Neural cell (in vitro differentiated cells): ENCODE results near the gene ZNF621. TPM values are rescaled to one million over a fixed set of nuclear protein-coding genes. Genes with fewer than 3 reads are reported as not detected.

ENCODE experiments used
- H2AFZ ChIP-seq: fragments of 200-600, 300-800 bp; sonication (generic), shearing (Covaris generic); 2 replicates; pipeline ENCODE4 v1.6.0; 2014; ENCODE audit warnings: low read depth, mild to moderate bottlenecking, antibody characterized with exemption, low read length, moderate library complexity
- H3F3A ChIP-seq: fragments of 200-600 bp; shearing (Covaris generic); 2 replicates; pipeline ENCODE4 v1.6.1; 2016; ENCODE audit warnings: mild to moderate bottlenecking, moderate library complexity, mixed read lengths, antibody characterized with exemption, low read length; ENCODE audit not compliant: insufficient read depth, poor library complexity, severe bottlenecking
- H3K27ac ChIP-seq: fragments of 200-600, 300-800 bp; sonication (generic), shearing (Covaris generic); 2 replicates; pipeline ENCODE4 v1.5.1; 2014; ENCODE audit warnings: mild to moderate bottlenecking, low read length, moderate library complexity
- H3K27me3 ChIP-seq: fragments of 300-800, 200-600 bp; sonication (generic), shearing (Covaris generic); 2 replicates; pipeline ENCODE4 v1.6.0; 2014; ENCODE audit warnings: mild to moderate bottlenecking, low read depth, low read length, moderate library complexity; ENCODE audit not compliant: insufficient read depth
- H3K36me3 ChIP-seq: fragments of 300-800, 200-600 bp; sonication (generic), shearing (Covaris generic); 2 replicates; pipeline ENCODE4 v1.5.1; 2014; ENCODE audit warnings: mild to moderate bottlenecking, antibody characterized with exemption, low read length, moderate library complexity; ENCODE audit not compliant: insufficient read depth
- H3K4me2 ChIP-seq: fragments of 300-800, 200-600 bp; sonication (generic), shearing (Covaris generic); 2 replicates; pipeline ENCODE4 v1.6.0; 2014; ENCODE audit warnings: mild to moderate bottlenecking, low read length
- H3K4me3 ChIP-seq: fragments of 300-800, 200-600 bp; sonication (generic), shearing (Covaris generic); 2 replicates; pipeline ENCODE4 v1.5.1; 2014; ENCODE audit warnings: mild to moderate bottlenecking, low read length, moderate library complexity
- H3K79me2 ChIP-seq: fragments of 200-600 bp; shearing (Covaris generic); replicated peaks from 2 replicates; pipeline ENCODE4 v1.6.0; 2014; ENCODE audit warnings: mild to moderate bottlenecking, low read length, moderate library complexity; ENCODE audit not compliant: insufficient read depth
- H3K9ac ChIP-seq: fragments of 300-800, 200-600 bp; sonication (generic), shearing (Covaris generic); 2 replicates; pipeline ENCODE4 v1.6.1; 2016; ENCODE audit warnings: mild to moderate bottlenecking, low read length, mixed read lengths
- H3K9me2 ChIP-seq: fragments of 200-600 bp; shearing (Covaris generic); 2 replicates; pipeline ENCODE4 v1.6.1; 2016; ENCODE audit warnings: mild to moderate bottlenecking, low read length, mixed read lengths; ENCODE audit not compliant: insufficient read depth
- H3K9me3 ChIP-seq: fragments of 200-600, 300-800 bp; sonication (generic), shearing (Covaris generic); 2 replicates; pipeline ENCODE4 v1.6.1; 2016; ENCODE audit warnings: mild to moderate bottlenecking, mixed run types, low read length, moderate library complexity, mixed read lengths
- H4K20me1 ChIP-seq: fragments of 200-600 bp; shearing (Covaris generic); 2 replicates; pipeline ENCODE4 v1.6.1; 2016; ENCODE audit warnings: mild to moderate bottlenecking, mixed run types; ENCODE audit not compliant: insufficient read depth
- EP300 ChIP-seq: fragments of 450-650 bp; conservative IDR thresholded peaks from 2 replicates; pipeline ENCODE4 v1.6.1; 2014; ENCODE audit warnings: antibody characterized with exemption, mild to moderate bottlenecking, moderate library complexity; ENCODE audit not compliant: poor library complexity, severe bottlenecking
- EZH2 ChIP-seq: fragments of 200-600, 300-800 bp; shearing (Covaris generic), sonication (generic); IDR thresholded peaks from 2 replicates; pipeline ENCODE4 v1.6.1; 2014; ENCODE audit warnings: antibody characterized with exemption, low read length, borderline replicate concordance, mild to moderate bottlenecking; ENCODE audit not compliant: insufficient read depth, poor library complexity, severe bottlenecking
- MXI1 ChIP-seq: fragments of 450-650 bp; conservative IDR thresholded peaks from 2 replicates; pipeline ENCODE4 v1.6.1; 2014; ENCODE audit warnings: antibody characterized with exemption, mild to moderate bottlenecking; ENCODE audit not compliant: poor library complexity, severe bottlenecking
- POLR2AphosphoS5 ChIP-seq: IDR thresholded peaks from 2 replicates; pipeline ENCODE4 v1.6.1; 2012
- RAD21 ChIP-seq: fragments of 450-650 bp; conservative IDR thresholded peaks from 2 replicates; pipeline ENCODE4 v1.6.1; 2014; ENCODE audit warnings: antibody characterized with exemption, mild to moderate bottlenecking, moderate library complexity
- REST ChIP-seq: IDR thresholded peaks from 2 replicates; pipeline ENCODE4 v1.6.1; 2012; ENCODE audit warnings: borderline replicate concordance
- SMC3 ChIP-seq: fragments of 450-650 bp; conservative IDR thresholded peaks from 2 replicates; pipeline ENCODE4 v1.6.1; 2014; ENCODE audit warnings: antibody characterized with exemption, mild to moderate bottlenecking, moderate library complexity; ENCODE audit not compliant: poor library complexity
- TAF1 ChIP-seq: IDR thresholded peaks from 2 replicates; pipeline ENCODE4 v1.6.1; 2012; ENCODE audit warnings: low read depth
- polyA plus RNA-seq: library from polyadenylated mRNA; depleted of rRNA; stranded (reverse); fragments of >200 nt; gene quantifications from 2 replicates; pipeline ENCODE4 v1.2.3, GENCODE V29; 2014
- TF ChIP-seq, protein P1 (sequence below): fragments of 450-650 bp; IDR thresholded peaks from 2 replicates; pipeline ENCODE4 v1.5.1; 2014; ENCODE audit warnings: antibody characterized with exemption, mild to moderate bottlenecking, moderate library complexity; ENCODE audit not compliant: poor library complexity, severe bottlenecking

Gene ZNF621
- polyA plus RNA-seq, 1 donor from 2014 or later: 8.1 TPM

- H3K36me3 ChIP-seq: no peaks in the 10 kb centered on the region
These were observed 18.9 kb upstream of the ZNF621 start, which contains the start of gene ZNF620 for GRCh38 chr3:40505599-40506462. Gene ZNF620, plus strand, starts transcription at chr3:40506039. Its CDS starts 314 bp downstream, at chr3:40506353.

More at GRCh38 chr3:40505599-40506462, 18.9 kb upstream of the ZNF621 start, which contains the start of gene ZNF620:
- Histone ChIP-seq H3K27me3 (no peaks in the 10 kb centered on the region), H3K27ac (peak within 1 kb of the TSS; percentile 87), H3F3A (no peaks in the 10 kb centered on the region), H2AFZ (peak within 1 kb of the TSS; percentile 100), H3K79me2 (peaks cover 33% of the 10 kb centered on the region), H3K9me3 (no peaks in the 10 kb centered on the region), H3K4me2 (peak within 1 kb of the TSS; percentile 99), H3K4me3 (peak within 1 kb of the TSS; percentile 83), H3K9ac (peak within 1 kb of the TSS; percentile 81), H3K9me2 (no peaks in the 10 kb centered on the region), H4K20me1 (no peaks in the 10 kb centered on the region)
- TF ChIP-seq, protein P1, sequence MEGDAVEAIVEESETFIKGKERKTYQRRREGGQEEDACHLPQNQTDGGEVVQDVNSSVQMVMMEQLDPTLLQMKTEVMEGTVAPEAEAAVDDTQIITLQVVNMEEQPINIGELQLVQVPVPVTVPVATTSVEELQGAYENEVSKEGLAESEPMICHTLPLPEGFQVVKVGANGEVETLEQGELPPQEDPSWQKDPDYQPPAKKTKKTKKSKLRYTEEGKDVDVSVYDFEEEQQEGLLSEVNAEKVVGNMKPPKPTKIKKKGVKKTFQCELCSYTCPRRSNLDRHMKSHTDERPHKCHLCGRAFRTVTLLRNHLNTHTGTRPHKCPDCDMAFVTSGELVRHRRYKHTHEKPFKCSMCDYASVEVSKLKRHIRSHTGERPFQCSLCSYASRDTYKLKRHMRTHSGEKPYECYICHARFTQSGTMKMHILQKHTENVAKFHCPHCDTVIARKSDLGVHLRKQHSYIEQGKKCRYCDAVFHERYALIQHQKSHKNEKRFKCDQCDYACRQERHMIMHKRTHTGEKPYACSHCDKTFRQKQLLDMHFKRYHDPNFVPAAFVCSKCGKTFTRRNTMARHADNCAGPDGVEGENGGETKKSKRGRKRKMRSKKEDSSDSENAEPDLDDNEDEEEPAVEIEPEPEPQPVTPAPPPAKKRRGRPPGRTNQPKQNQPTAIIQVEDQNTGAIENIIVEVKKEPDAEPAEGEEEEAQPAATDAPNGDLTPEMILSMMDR: peak; percentile 59
- peak; percentile 47 for TF ChIP-seq SMC3
- TF ChIP-seq TAF1: no peak
- peak; percentile 75 for TF ChIP-seq POLR2AphosphoS5
- TF ChIP-seq EZH2: no peak
- peak; percentile 84 for TF ChIP-seq MXI1
- peak; percentile 58 for TF ChIP-seq EP300
- peak; percentile 28 for TF ChIP-seq RAD21
- TF ChIP-seq REST: peak; percentile 67
